Trophoblast cell (in vitro differentiated cells and primary cell): ENCODE results near the gene FKBP14.
"Not testable (repeated sequence)": the region's sequence is repeated elsewhere in the genome, so short reads cannot be mapped to it uniquely, and the experiment has no call there.

Source experiments
- DNase-seq, 2 donors: peaks; one replicate each; pipeline ENCODE4 v3.0.0-alpha.2; 2016
- H2AFZ ChIP-seq: 2 replicates; pipeline ENCODE4 v1.6.1; 2013; ENCODE audit warnings: low read length, moderate library complexity, mild to moderate bottlenecking; ENCODE audit not compliant: insufficient read depth, poor library complexity
- H2AK5ac ChIP-seq: 2 replicates; pipeline ENCODE4 v1.6.1; 2013; ENCODE audit warnings: mild to moderate bottlenecking, low read length
- H2BK120ac ChIP-seq: 2 replicates; pipeline ENCODE4 v1.6.1; 2013; ENCODE audit warnings: low read length, mild to moderate bottlenecking, moderate library complexity; ENCODE audit not compliant: insufficient read depth, poor library complexity
- H2BK12ac ChIP-seq: 2 replicates; pipeline ENCODE4 v1.6.1; 2013; ENCODE audit warnings: mild to moderate bottlenecking, low read length, moderate library complexity
- H2BK5ac ChIP-seq: 2 replicates; pipeline ENCODE4 v1.6.1; 2013; ENCODE audit warnings: low read length, low read depth, moderate library complexity, mild to moderate bottlenecking; ENCODE audit not compliant: poor library complexity
- H3K14ac ChIP-seq: 2 replicates; pipeline ENCODE4 v1.6.1; 2013; ENCODE audit warnings: mild to moderate bottlenecking, low read length
- H3K18ac ChIP-seq: 2 replicates; pipeline ENCODE4 v1.6.1; 2013; ENCODE audit warnings: mild to moderate bottlenecking, low read length
- H3K23ac ChIP-seq: 2 replicates; pipeline ENCODE4 v1.6.1; 2013; ENCODE audit warnings: low read length
- H3K27ac ChIP-seq: 2 replicates; pipeline ENCODE4 v1.5.1; 2013; ENCODE audit warnings: low read depth, mild to moderate bottlenecking, inconsistent platforms, low read length, moderate library complexity
- H3K27me3 ChIP-seq: 2 replicates; pipeline ENCODE4 v1.6.1; 2013; ENCODE audit warnings: inconsistent platforms, mild to moderate bottlenecking, low read length, moderate library complexity; ENCODE audit not compliant: insufficient read depth
- H3K36me3 ChIP-seq, 2 experiments: 1 replicate in 1 of 2; 2 replicates in 1 of 2; pipeline ENCODE4 v1.6.1; 2013; ENCODE audit warnings: low read length in 2 of 2, mild to moderate bottlenecking in 2 of 2, moderate library complexity in 1 of 2; ENCODE audit not compliant: insufficient read depth in 2 of 2, control insufficient read depth in 1 of 2
- H3K4ac ChIP-seq: 2 replicates; pipeline ENCODE4 v1.6.1; 2013; ENCODE audit warnings: low read depth, mild to moderate bottlenecking, low read length, moderate library complexity
- H3K4me1 ChIP-seq, 2 experiments: 1 replicate in 1 of 2; 2 replicates in 1 of 2; pipeline ENCODE4 v1.6.1; 2013; ENCODE audit warnings: low read length in 2 of 2, mild to moderate bottlenecking in 2 of 2, moderate library complexity in 1 of 2; ENCODE audit not compliant: insufficient read depth in 2 of 2, control insufficient read depth in 1 of 2
- H3K4me2 ChIP-seq: 2 replicates; pipeline ENCODE4 v1.6.1; 2013; ENCODE audit warnings: inconsistent platforms, mild to moderate bottlenecking, low read length, moderate library complexity
- H3K4me3 ChIP-seq: 2 replicates; pipeline ENCODE4 v1.5.1; 2013; ENCODE audit warnings: mild to moderate bottlenecking, low read depth, low read length, inconsistent platforms
- H3K79me1 ChIP-seq: one replicate; pipeline ENCODE4 v1.6.1; 2013; ENCODE audit warnings: low read length
- H3K79me2 ChIP-seq: 2 replicates; pipeline ENCODE4 v1.6.1; 2013; ENCODE audit warnings: low read length, mild to moderate bottlenecking; ENCODE audit not compliant: control insufficient read depth, insufficient read depth, poor library complexity
- H3K9ac ChIP-seq: 2 replicates; pipeline ENCODE4 v1.6.1; 2013; ENCODE audit warnings: mild to moderate bottlenecking, low read length
- H3K9me3 ChIP-seq: 2 replicates; pipeline ENCODE4 v1.6.1; 2013; ENCODE audit warnings: low read depth, mild to moderate bottlenecking, control low read depth, inconsistent platforms, low read length; ENCODE audit not compliant: insufficient read depth
- H4K12ac ChIP-seq: 2 replicates; pipeline ENCODE4 v1.6.1; 2013; ENCODE audit warnings: low read depth, mild to moderate bottlenecking, low read length, moderate library complexity
- H4K8ac ChIP-seq: 2 replicates; pipeline ENCODE4 v1.6.1; 2013; ENCODE audit warnings: low read depth, mild to moderate bottlenecking, low read length, moderate library complexity
- H4K91ac ChIP-seq: one replicate; pipeline ENCODE4 v1.6.1; 2013; ENCODE audit warnings: low read depth, mild to moderate bottlenecking, low read length, moderate library complexity
- WGBS: extraction: QIAGEN DNeasy Blood & Tissue Kit; methylation state at CpG from one replicate; pipeline ENCODE4 v1.1.7; 2013; ENCODE audit warnings: missing lambda C conversion rate; ENCODE audit not compliant: insufficient read length, insufficient coverage; ENCODE audit errors: extremely low coverage; 5-methylcytosine and 5-hydroxymethylcytosine counted together

Gene FKBP14

GRCh38 chr7:30062587-30062986 is 36.1 kb upstream of the FKBP14 start:
- H3K27ac ChIP-seq: no peak overlapping the region
- no peak overlapping the region for H3K4me2 ChIP-seq
- H3K9ac ChIP-seq: no peak overlapping the region
- H2AFZ ChIP-seq: no peak overlapping the region
- peaks cover 11 to 28% of the 10 kb centered on the region in 2 experiments for H3K36me3 ChIP-seq
- H3K9me3 ChIP-seq: no peaks in the 10 kb centered on the region
- no peak overlapping the region for H2BK120ac ChIP-seq
- no peaks in the 10 kb centered on the region for H3K27me3 ChIP-seq
- no peak overlapping the region for H2BK5ac ChIP-seq
- H3K79me1 ChIP-seq: no peaks in the 10 kb centered on the region
- H3K14ac ChIP-seq: no peak overlapping the region
- H3K23ac ChIP-seq: no peak overlapping the region
- no peak for DNase-seq
- WGBS: no CpG with 5 or more reads among the region's 1 CpG
- no peaks in the 10 kb centered on the region for H3K4me1 ChIP-seq
- no peak overlapping the region for H4K12ac ChIP-seq
- no peaks in the 10 kb centered on the region for H3K79me2 ChIP-seq
- H4K8ac ChIP-seq: no peak overlapping the region
- no peak overlapping the region for H3K18ac ChIP-seq
- H3K4me3 ChIP-seq: no peak overlapping the region
- H3K4ac ChIP-seq: no peak overlapping the region
- no peak overlapping the region for H2AK5ac ChIP-seq
- no peak overlapping the region for H4K91ac ChIP-seq
- H2BK12ac ChIP-seq: no peak overlapping the region

GRCh38 chr7:30061786-30062185 is 35.3 kb upstream of the FKBP14 start:
- H2AFZ ChIP-seq, H3K4me2 ChIP-seq, H3K4ac ChIP-seq, H2AK5ac ChIP-seq, H3K23ac ChIP-seq, H3K27me3 ChIP-seq, H3K27ac ChIP-seq, H3K4me3 ChIP-seq, H4K8ac ChIP-seq, H2BK12ac ChIP-seq, H3K18ac ChIP-seq, H3K9ac ChIP-seq, H3K79me2 ChIP-seq, H4K12ac ChIP-seq, H2BK120ac ChIP-seq, H3K9me3 ChIP-seq, H3K79me1 ChIP-seq, H4K91ac ChIP-seq, H3K14ac ChIP-seq, H2BK5ac ChIP-seq, H3K4me1 ChIP-seq: not testable (repeated sequence)
- peak in 1 of 2 donors; percentile 55 for DNase-seq
- H3K36me3 ChIP-seq: peaks cover 11 to 27% of the 10 kb centered on the region in 2 experiments
- WGBS: no CpG with 5 or more reads among the region's 3 CpGs

GRCh38 chr7:30057741-30058140 is 31.2 kb upstream of the FKBP14 start:
- no peak overlapping the region for H2AK5ac ChIP-seq
- H2BK5ac ChIP-seq: no peak overlapping the region
- H3K23ac ChIP-seq: no peak overlapping the region
- H2AFZ ChIP-seq: no peak overlapping the region
- no peak overlapping the region for H3K4me2 ChIP-seq
- no peaks in the 10 kb centered on the region for H3K27me3 ChIP-seq
- H4K8ac ChIP-seq: no peak overlapping the region
- H2BK120ac ChIP-seq: no peak overlapping the region
- no peak overlapping the region for H4K12ac ChIP-seq
- no peak overlapping the region for H3K9ac ChIP-seq
- H2BK12ac ChIP-seq: no peak overlapping the region
- no peak overlapping the region for H3K4ac ChIP-seq
- H3K14ac ChIP-seq: no peak overlapping the region
- H3K4me1 ChIP-seq: no peaks in the 10 kb centered on the region
- no peaks in the 10 kb centered on the region for H3K9me3 ChIP-seq
- H3K18ac ChIP-seq: no peak overlapping the region
- no peak overlapping the region for H3K27ac ChIP-seq
- no peak overlapping the region for H3K4me3 ChIP-seq
- peaks cover 10 to 23% of the 10 kb centered on the region in 2 experiments for H3K36me3 ChIP-seq
- no peak for DNase-seq
- H4K91ac ChIP-seq: no peak overlapping the region
- H3K79me2 ChIP-seq: no peaks in the 10 kb centered on the region
- no peaks in the 10 kb centered on the region for H3K79me1 ChIP-seq

- Histone ChIP-seq H3K27ac (no peak overlapping the region), H4K91ac (no peak overlapping the region), H3K36me3 (peaks cover 12 to 23% of the 10 kb centered on the region in 2 experiments), H2BK12ac (no peak overlapping the region), H4K8ac (no peak overlapping the region), H2AK5ac (no peak overlapping the region), H4K12ac (no peak overlapping the region), H3K4ac (no peak overlapping the region), H2BK5ac (no peak overlapping the region), H3K4me2 (no peak overlapping the region), H3K23ac (no peak overlapping the region), H3K18ac (no peak overlapping the region), H3K14ac (no peak overlapping the region), H3K79me1 (no peaks in the 10 kb centered on the region), H2AFZ (no peak overlapping the region), H3K79me2 (no peaks in the 10 kb centered on the region), H2BK120ac (no peak overlapping the region), H3K4me3 (no peak overlapping the region), H3K27me3 (no peaks in the 10 kb centered on the region), H3K9me3 (no peaks in the 10 kb centered on the region), H3K9ac (no peak overlapping the region), H3K4me1 (no peaks in the 10 kb centered on the region)
- no CpG with 5 or more reads among the region's 3 CpGs for WGBS
- no peak for DNase-seq
Measured at GRCh38 chr7:30053068-30053467, 26.6 kb upstream of the FKBP14 start.
